T-helper 22 cell (primary cell): ENCODE data around the gene TSPAN3.

Source experiments
- DNase-seq: peaks from one replicate; pipeline ENCODE4 v3.0.0-alpha.2; 2020; ENCODE audit warnings: low read depth

TSPAN3 gene

DNA sequence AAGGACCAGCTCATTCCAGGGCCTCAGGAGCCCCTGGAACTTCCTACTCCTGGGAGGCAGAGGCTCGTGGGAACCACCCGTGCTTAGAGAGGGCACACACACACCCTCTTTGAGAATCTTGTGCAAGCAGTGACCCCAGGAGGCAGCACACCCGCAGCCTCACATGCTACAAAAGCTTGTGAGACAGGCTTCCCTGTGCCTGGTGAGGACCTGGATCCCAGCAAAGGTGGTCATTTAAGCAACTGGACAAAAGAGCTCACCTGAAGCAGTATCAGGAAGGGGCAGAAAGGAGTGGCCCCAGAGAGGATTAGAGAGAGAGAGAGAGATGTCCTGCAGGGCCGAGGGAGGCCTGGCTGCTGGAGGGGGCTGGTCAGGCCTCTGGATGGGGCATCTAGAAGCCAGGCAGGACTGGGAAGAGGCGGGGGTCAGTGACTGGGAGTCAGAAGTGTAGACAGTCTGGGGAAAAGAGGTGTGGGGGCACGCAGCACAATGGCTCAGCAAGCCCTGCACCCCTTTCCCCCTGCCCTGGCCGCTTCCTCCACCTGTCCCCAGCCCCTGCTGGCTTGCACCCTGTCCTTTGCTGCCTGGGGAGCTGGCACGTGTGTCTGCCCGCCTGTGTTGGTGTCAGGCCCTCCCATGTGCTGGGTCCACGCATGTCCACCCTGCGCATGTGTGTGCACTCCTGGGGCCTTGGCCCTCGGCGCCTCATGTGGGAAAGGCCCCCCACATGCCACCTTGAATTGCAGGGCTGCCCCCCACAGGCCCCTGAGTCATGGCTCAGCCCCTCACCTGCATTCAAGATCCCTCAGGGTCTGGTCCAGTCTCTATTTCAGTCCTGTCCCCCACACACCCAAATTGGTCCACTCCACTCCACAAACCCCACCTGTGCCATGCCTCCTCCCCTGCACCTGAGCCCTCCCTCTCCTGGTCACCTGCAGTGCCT is 36.9 kb downstream of the TSPAN3 start:
- DNase-seq, result no peak

DNA sequence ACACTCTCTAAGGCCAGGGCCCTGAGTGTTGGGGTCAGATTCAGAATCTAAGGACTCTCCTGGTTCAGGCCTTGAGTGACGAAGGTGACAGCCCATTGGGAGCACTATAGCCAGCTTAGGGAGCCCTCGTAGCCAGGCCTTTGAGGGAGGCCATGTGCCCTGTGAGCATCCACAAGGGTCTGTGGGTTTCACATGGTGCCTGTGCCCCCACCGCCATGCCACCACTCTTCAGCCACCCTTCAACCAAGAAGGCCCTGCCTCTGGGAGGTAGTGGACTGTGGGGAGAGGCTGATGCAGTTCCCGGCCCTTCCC is 37.5 kb downstream of the TSPAN3 start:
- no peak for DNase-seq

DNA sequence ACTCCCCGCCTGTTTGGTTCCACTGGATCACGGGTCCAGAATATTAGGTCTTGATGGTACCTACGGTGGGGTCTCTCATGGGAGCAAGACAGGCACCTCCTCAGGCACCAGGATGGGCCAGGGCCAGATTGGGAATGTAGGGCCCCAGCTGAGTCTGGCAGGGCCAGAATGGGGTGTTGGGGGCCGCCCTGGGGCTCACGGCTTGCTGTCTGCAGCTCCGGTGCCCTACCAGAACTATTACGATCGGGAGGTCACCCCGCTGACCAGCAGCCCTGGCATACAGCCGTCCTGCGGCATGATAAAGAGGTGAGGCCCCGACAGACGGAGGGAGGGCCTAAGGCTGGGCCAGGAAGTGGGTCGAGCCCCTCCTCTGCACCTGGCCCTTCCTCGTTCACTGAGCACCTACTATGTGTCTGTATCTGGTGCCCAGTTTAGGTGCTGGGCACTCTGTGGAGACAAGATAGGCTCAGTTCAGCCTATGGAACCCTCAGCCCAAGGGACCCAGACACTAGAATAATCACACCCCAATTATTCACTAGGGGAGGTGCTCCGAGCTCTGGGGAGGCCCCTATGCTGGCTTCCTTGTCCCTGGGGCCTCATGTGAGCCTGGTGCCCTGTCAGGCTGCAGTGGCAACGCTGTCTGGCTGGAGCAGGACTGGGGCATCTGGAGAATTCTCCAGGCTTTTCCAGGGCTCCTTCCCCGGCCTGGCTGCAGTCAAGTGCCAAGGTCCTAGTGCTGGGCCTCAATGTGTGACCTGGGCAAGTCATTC is 38.1 kb downstream of the TSPAN3 start:
- no peak for DNase-seq

DNA sequence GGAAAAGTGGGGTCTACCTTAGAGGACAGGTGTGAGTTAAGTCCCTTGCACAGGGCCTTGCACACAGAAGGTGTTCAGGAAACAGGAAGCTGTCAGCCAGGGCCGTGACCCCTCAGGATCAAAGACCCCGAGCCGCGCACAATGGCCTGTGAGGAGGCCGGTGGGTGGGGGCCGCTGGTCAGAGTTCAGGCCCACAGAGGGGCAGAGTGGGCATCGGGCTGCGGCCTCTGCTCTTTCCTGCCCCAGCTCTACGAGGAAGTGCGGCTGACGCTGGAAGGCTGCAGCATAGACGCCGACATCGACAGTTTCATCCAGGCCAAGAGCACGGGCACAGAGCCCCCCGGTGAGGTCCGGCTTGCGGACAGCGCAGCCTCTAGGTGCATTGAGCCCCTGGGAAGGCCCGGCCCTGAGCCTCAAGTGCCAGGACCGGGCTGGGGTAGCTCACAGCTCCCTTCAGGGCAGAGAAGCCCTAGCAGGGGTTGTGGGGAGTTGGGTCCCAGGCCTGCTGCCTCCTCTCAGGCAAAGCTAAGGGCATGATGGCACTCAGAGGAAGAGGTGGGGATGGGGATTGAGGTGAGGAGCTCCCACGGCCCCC is 38.8 kb downstream of the TSPAN3 start:
- DNase-seq, result no peak

DNA sequence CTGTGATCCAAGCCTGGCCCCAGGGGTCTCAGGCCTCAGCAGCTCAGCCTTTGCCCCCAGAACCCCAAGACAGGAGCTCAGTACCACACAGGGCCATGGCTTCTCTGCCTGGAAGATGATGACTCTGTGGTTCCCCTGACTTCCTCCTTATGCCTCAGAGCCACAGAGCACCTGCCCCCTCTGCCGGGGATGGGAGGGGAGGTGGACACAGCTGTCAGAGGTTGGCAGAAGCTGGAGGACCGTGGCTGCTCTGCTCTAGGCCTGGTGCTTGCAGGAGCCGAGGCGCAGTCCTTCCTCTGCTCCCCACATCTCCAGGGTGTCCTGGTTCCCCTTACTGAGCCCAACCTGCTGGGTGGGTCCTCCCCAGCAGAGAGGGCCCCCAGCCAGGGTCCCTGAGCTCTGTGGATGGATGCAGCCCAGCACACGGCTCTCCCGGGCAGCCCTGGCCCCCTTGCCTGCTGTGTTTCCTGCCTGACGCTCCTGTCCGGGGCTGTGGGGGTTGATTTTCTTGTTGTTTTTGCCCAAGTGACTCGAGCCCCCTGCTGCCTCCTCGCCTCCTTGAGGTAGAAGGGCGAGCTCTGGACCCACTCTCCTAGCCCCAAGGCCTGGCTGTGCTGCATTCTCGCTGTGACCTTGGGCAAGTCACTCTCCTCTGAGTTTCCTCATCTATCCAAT is 39.4 kb downstream of the TSPAN3 start:
- no peak for DNase-seq

DNA sequence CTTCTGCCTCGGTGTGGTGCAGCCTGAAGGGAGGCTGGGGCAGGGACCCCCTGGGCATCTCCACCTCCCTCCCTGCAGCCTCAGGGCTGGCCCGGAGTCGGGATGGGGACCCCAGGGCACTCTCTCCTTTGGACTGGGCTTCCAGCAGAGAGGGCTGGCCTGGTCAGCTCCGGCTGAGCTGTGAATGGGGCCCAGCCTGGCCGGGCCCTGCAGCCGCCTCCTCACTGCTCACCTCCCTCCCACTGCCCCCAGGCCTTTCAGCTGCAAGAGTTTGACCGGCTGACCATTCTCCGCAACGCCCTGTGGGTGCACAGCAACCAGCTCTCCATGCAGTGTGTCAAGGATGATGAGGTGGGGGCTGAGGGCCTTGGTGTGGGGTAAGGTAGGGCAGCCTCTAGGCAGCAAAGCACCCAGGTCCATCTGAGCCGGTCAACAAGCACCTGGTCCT is 40.0 kb downstream of the TSPAN3 start:
- no peak for DNase-seq

DNA sequence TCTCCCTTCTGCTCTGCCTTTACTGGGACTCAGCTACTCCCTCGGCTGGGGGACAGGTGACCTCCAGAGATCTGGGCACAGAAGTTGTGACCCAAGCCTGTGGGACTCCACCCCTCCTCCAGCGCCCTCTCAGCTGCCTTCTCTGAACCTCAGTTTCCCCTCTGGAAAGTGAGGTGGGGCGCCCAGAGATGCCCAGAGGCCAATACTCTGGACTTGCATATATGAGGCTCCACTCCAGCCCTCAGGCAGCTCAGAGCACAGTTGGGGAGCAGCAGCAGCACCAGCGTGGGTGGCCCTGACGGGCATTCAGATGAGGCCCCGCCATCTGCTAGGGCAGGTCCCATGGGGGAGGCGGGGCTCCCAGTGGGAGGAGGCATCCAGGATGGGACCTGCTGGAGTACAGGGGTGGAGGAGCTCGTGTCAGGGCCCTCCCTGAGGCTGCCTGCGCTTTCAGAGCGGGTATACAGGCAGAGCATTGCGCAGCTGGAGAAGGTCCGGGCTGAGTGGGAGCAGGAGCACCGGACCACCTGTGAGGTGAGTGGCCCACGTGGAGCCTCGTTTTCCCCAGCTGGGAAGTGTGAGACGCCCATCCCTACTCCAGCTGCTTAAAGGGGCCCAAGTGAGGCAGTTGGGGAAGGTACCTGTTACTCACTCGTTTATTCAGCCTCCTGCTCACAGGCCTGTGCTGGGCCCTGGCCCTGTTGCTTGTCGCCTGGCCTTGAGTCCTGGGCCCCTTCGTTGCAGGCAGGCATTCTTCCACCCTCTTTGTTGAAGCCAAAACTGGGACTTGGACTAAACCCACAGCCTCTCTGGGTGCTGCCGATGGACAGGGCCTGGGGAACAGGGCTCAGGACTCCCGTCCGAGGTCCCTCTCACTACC is 40.6 kb downstream of the TSPAN3 start:
- no peak for DNase-seq

DNA sequence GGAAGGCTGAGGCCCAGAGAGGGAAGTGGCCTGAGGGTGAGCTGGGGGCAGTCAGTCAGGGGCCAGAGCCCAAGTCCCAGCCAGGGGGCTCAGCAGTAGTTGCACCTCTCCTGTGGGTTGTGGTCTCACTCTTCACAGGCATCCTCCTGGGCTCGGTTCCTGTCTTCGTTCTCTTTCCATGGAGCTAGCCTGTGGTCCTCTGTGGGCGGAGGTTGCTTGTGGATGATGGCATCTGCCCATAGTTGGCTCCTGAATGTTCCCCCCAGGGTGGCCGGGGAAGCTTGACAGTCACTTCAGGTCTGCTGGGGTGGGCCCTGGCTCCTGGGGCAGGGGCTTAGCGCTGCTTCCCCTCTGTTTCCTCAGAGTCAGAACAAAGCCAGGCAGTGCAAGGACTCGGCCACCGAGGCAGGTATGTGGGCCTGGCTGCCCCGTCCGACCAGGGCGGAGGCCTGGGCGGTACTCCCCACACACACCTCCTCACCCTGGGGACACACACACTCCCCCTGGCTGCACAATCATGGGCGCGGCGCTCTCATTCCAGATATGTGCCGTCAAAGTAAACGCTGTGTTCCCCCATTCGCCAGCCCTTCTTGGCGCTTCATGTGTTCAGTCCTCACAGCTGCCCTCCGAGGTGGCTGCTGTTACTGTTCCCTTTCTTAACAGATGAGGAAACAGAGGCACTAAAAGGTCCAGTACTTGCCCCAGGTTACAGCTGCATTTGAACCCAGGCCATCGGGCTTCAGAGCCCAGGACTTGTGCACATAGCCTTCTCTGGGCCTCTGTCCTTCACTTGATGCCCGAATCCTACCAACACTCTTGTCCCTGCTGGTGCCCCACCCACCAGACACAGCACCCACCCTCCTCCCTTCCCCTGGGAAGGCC is 41.5 kb downstream of the TSPAN3 start:
- no peak for DNase-seq

DNA sequence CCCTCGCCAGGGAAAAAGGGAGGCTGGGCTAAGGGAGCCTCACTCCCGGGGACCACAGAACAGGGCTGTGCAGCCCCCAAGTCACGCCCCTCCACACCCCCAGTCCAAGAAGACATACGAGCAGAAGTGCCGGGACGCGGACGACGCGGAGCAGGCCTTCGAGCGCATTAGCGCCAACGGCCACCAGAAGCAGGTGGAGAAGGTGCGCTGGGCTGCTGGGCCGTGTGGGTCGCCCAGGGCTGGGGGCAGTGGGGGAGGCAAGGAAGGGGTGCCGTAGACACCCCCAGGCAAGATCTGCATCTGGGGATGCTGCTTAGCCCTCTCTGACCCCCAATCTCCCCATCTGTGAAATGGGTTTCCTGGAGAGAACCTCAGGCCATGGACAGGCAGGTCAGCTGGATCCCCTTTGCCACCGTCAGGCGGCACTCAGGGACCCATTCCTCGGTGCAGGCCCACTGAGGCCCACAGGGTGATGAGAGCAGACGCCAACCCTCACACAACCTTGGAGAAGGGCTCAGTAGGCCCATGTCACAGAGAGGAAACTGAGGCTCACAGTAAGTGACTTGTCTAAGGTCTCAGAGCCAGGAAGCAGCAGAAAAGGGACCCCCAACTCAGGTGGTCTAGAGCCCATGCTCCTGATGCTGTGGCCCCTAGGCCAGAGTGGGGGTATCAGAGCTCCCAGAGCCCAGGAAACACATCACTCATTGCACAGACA is 42.3 kb downstream of the TSPAN3 start:
- DNase-seq, result no peak

DNA sequence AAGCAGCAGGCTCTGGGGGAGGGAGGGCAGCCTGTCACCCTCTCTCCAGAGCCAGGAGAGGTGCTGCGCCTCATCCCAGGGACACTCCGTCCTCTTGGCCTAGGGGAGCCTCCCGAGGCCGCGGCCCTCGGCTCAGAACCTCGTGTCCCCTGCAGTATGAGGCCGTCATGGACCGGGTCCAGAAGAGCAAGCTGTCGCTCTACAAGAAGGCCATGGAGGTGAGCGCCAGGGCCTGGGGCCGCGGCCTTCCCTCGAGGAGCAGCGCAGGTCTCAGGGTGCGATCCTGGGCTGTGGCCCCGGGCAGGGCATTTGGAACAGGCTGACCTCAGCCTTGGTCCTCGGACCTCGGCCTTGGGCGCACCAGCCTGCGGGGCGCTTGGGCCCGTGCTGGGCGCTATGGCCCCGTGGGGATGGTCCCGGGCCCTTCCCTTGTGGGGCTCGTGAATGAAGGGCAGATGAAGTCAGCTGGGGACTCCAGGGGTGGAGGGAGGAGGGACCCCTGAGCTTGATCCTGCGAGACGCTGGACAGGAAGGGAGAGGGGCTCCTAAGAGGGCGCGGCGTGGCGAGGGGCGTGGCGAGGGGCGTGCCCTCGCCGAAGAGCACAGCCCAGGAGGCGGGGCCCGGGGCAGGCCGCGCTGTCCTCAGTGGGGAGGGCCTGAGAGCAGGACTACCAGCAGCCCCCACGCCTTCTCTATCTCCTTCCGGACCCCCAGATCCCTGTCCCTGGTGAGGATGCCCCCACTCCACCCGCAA is 43.0 kb downstream of the TSPAN3 start:
- no peak for DNase-seq

DNA sequence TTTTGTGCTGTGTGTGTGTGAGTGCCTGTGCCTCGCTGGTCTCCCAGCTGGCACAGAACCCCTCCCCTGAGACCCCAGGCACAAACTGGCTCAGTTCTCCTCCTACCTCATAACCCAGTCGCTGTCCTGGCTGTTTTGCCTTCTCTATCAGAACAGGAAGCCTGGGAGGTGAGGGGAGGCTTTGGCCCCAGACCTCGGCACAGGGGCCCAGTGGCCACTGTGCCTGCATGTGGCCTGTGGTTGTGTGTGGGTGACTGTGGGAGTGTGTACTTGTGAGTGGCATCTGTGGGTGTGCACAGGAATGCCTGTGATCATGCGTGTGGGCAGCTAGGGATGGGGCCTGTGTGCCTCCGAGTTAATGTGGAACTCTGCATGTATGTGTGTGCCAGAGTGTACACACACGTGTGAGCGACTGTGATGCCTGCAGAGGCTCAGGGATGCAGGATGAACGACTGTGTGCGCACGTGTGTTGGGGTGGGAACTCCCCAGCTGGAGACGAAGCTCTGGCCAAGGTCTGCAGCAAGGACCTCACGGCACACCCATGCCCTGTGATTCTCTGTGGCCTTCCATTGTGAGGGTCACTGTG is 43.7 kb downstream of the TSPAN3 start:
- DNase-seq, result no peak

DNA sequence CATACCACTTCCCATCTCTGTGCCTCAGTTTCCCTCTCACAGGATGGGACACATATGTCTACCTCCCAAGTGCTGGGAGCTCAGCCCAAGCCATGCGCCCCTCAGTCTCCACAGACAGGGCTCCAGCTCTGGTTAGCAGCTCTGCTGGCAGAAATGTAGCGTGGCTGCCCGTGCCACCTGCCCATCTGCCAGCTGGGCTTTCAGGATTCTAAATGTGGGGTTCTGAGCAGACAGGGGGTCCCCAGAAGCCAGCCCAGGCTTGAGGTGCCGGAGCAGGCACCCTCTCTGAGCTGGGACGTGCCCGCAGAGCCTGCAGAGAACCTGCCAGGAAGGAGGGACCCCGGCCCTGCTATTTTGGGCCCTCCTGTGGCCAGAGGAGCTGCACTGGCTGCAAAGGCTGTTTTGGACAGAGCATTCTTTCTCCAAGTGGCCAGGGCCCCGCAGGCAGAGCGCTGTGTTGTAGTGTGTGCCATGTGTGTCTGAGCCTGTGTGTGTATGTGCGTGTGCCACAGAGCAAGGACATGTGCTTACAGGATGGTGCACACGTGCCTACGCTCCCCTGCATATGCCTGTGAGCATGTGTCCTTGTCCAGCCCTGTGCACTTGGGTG is 44.3 kb downstream of the TSPAN3 start:
- DNase-seq, result no peak

DNA sequence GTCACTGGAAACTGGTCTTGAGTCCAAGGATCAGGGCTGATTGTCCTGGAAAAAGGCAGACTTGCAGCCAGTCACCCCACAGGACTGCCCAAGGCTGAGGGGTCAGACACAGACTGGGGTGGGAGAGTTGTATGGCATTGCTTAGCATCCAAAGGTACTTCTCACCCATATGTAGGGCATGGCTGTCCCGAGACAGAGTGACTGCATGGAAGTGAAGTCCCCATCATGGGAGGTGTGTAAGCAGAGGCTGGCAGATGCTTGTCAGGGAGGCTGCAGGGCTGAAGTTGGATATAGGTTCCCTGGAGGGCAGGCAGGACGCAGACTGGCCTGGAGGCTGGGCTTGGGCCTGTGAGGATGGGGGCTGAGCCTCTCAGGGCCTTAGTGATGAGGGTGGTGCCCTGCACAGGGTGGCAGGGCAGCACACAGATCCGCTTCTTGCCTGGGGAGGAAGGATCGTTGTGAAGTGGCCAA is 44.9 kb downstream of the TSPAN3 start:
- no peak for DNase-seq

DNA sequence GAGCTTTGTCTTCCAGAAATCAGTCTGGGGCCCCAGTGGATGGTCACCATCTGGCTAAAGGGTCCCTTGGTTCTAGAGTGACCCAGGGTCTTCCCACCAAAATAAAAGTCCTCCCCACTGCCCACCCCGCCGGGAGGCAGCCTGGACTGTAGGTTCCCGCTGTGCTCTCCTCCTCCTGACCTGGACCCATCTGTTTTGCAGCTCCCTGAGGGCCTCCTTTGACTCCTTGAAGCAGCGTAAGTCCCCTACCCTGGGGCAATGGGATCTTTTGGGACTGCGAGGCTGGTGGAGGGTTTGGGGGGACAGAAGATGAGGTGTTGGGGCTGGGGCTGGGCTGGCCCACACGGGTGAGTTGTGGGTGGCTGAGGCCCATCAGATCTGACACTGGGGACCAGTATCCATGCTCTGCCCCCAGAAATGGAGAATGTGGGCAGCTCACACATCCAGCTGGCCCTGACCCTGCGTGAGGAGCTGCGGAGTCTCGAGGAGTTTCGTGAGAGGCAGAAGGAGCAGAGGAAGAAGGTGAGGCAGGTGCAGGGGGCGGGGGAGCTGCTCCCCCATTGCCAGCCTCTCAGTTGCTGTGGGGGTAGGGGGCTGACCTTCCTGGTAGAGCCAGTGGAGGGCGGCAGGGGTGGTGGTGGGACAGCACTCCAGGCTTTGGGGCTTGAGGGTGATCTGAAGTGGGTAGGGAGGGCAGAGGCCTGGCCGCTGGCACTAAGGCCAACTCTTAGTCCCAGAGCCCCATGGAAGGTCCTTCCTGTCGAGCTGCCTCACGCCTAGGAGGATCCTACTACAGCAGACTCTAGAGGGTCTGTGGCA is 45.6 kb downstream of the TSPAN3 start:
- no peak for DNase-seq

DNA sequence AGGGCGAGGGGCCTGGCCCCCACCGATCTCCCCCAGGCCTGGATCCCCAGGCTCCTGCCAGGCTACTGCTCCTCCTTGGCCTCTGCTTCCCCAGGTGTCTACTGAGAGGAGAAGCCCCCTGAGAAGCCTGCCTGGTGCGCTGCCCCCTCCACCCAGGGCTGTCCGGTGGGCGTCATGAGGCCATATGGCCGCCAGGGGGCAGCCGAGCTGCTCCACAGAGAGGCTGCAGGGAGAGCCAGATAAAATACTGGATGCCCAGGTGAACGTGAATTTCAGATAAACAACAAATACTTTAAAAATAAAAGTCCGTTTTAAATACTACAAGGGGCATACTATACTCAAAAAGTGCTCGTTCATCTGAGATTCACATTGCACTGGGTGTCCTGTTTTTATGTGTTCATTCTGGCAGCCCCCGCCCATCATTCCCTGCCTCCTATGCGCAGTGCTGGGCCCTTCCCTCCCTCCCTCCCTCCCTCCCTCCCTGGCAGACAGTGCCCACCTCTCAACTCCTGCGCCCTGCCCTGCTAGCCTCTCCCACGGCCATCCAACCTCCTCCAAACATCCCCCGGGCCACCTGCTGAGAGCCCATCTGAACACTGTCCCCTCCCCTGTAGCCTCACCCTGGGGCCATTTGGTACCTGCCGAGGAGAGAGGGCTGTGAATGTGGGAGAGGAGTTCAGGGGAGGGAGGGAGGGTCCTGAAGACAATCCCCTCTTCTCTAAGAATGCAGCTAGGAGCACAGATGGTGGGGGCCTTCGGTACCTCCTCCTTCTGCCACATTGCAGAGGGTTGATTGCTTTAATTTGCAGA is 46.4 kb downstream of the TSPAN3 start:
- DNase-seq, result no peak

DNA sequence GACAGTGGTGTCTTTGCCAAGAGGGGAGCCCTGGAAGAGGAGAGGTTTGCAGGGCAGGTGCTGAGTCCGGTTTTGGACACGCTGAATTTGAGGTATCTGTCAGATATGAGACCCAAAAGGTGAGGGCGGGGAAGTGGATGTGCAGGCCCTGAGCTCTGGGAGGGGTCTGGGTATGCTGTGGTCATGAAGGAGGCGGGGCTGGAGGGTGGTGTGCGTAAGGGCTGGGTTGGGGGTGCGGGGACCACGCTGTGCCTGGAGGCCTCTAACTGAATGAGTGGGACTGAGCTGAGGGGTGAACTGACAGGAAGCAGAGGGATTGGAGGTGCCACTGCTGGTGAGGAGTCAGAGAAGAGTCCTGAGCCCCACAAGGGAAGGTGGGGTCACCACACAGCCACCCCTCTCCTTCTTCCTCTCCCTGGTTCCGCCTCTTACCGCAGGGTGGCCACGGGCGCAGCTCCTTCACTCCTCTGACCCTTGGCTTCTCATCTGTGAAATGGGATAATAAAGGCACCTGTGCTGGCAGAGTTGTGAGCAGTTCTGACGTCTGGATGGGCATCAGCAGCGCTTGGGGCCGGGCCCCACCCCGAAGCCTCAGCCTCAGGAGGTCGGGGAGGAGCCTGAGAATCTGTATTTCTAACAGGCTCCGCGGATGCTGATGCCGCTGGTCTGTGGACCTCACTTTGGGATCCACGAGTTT is 47.2 kb downstream of the TSPAN3 start:
- no peak for DNase-seq
